ENCODE measurements around the gene PCDH9. TPM values are rescaled to one million over a fixed set of nuclear protein-coding genes. Genes with fewer than 3 reads are reported as not detected.

The PCDH9 gene
- total RNA-seq, 2 donors from 2014 or later: 0.20 to 0.50 TPM

DNA sequence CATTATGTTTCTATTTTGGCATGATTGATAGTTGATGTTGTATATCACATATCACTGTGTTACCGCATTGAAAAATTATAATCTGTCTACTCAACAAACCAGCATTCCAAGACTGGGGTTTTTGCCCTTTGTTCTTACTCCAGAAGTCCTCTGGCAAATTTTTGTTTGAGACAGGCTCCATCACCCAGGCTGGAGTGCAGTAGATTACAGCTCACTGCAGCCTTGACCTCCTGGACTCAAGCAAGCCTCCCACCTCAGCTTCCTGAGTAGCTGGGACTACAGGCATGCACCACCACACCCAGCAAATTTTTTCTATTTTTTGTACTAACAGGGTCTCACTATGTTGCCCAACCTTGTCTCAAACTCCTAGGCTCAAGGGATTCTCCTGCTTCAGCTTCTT lies 741.0 kb downstream of the PCDH9 start:
- Mint-ChIP-seq H3K4me1 (ENCODE audit: low read depth in 2 of 2) (no peaks in the 10 kb centered on the region), H3K4me3 (no peak overlapping the region), H3K36me3 (peaks cover 4% of the 10 kb centered on the region), H3K9me3 (no peaks in the 10 kb centered on the region), H3K27ac (no peak overlapping the region), H3K27me3 (no peaks in the 10 kb centered on the region)
- DNase-seq (ENCODE audit: low spot score): no peak
- no peak for ATAC-seq

DNA sequence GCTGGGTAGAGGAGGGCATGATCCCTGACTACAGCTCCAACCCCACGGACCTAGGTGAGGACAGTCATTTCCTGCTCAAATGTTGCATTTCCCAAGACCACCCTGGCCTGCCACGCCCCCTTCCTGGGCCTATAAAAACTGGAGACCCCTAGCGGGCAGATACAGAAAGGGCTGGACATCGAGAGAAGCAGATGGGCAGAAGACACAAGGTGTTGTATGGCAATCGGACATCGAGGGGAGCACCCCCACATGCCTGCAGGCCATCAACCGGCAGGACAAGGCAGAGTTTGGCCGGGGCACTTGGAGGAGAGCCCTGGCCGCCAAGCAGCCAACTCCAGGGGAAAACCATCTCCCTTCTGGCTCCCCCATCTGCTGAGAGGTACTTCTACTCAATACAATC lies 746.4 kb downstream of the PCDH9 start:
- Mint-ChIP-seq H3K9me3 (peaks cover 6% of the 10 kb centered on the region), H3K4me3 (no peak overlapping the region), H3K36me3 (peaks cover 4% of the 10 kb centered on the region), H3K27ac (no peak overlapping the region), H3K4me1 (ENCODE audit: low read depth in 2 of 2) (no peaks in the 10 kb centered on the region), H3K27me3 (no peaks in the 10 kb centered on the region)
- DNase-seq (ENCODE audit: low spot score) (no peak), ATAC-seq (no peak)

DNA sequence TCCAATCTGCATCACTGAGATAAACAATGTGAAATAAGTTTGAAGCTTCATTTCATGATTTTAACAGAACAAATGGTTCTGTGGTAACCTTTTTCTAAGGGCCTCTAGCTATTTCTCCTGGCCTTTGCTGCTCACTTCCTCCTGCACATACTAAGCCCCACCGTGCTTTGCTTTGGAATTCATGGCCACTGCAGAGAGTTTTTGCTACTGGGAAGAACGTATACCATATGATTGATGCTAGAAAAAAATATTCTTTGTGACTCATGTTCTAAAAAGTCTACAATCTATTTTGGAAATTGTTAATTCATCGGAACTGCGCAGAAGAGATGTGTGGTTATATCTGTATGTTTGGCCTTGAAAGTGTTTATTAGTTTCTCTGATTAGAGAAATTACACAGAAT lies 747.3 kb downstream of the PCDH9 start:
- Mint-ChIP-seq H3K27ac (no peak overlapping the region), H3K27me3 (no peaks in the 10 kb centered on the region), H3K36me3 (peaks cover 2% of the 10 kb centered on the region), H3K4me3 (no peak overlapping the region), H3K9me3 (peaks cover 6% of the 10 kb centered on the region), H3K4me1 (ENCODE audit: low read depth in 2 of 2) (no peaks in the 10 kb centered on the region)
- ATAC-seq: no peak
- DNase-seq (ENCODE audit: low spot score): no peak

DNA sequence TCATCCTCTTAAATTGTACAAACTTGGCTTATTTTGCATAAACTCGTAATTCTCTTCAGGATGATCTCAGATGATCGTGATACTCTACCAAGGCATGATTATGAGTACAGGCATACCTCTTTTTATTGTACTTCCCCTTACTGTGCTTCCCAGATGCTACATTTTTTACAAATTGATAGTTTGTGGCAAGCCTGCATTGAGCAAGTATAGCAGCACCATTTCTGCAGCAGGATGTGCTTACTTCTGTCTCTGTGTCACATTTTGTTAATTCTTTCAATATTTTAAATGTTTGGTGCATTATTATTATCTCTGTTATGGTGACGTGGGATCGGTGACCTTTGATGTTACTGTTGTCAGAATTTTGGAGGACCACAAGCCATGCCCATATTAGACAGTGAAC lies 752.3 kb downstream of the PCDH9 start:
- no peak overlapping the region for H3K27ac Mint-ChIP-seq
- ATAC-seq: no peak
- no peak overlapping the region for H3K4me3 Mint-ChIP-seq
- no peaks in the 10 kb centered on the region for H3K27me3 Mint-ChIP-seq
- DNase-seq (ENCODE audit: low spot score): no peak
- H3K9me3 Mint-ChIP-seq: peaks cover 12% of the 10 kb centered on the region
- no peaks in the 10 kb centered on the region for H3K36me3 Mint-ChIP-seq
- H3K4me1 Mint-ChIP-seq (ENCODE audit: low read depth in 2 of 2): no peaks in the 10 kb centered on the region

DNA sequence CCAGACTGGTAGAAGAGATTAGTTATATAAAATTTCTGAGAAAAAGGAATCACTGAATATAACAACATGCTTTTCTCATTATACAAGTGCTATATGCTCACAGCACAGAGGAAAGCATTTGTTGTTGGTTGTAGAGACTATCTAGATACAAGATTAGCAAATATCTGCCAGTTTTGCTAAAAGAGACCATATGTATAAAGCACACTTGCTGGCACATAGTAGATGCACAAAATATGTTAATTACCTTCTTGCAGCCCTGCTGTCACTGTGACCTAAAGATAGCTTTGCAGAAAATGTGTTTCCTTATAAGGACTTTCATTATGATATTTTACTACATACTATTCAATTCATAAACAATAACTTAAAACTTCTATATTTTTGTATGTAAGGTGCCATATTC lies 755.1 kb downstream of the PCDH9 start:
- Mint-ChIP-seq H3K36me3 (no peaks in the 10 kb centered on the region), H3K9me3 (peaks cover 8% of the 10 kb centered on the region), H3K27me3 (no peaks in the 10 kb centered on the region), H3K4me3 (no peak overlapping the region), H3K4me1 (ENCODE audit: low read depth in 2 of 2) (no peaks in the 10 kb centered on the region), H3K27ac (no peak overlapping the region)
- ATAC-seq (no peak), DNase-seq (ENCODE audit: low spot score) (no peak)

DNA sequence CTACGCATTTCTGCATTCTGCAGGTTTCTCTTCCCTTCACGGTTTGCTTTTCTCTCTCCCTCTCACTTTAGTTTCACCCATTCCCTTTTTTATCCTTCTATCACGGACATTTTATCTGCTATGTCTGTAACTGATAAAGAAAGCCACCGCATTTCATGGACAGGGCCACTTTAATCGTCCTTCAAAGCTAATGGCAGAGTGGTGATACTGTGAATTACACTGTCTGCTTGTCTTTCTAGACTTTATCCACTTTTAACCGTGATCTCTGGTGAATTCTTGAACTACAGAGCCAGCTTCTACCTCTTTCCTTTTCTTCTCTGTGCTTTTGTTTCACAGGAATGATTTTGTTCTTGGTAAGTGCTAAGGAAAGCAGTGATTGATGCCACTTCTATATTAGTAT lies 760.4 kb downstream of the PCDH9 start:
- Mint-ChIP-seq H3K36me3 (no peaks in the 10 kb centered on the region), H3K4me1 (ENCODE audit: low read depth in 2 of 2) (no peaks in the 10 kb centered on the region), H3K27me3 (no peaks in the 10 kb centered on the region), H3K9me3 (peaks cover 14% of the 10 kb centered on the region), H3K4me3 (no peak overlapping the region), H3K27ac (no peak overlapping the region)
- DNase-seq (ENCODE audit: low spot score) (no peak), ATAC-seq (no peak)

DNA sequence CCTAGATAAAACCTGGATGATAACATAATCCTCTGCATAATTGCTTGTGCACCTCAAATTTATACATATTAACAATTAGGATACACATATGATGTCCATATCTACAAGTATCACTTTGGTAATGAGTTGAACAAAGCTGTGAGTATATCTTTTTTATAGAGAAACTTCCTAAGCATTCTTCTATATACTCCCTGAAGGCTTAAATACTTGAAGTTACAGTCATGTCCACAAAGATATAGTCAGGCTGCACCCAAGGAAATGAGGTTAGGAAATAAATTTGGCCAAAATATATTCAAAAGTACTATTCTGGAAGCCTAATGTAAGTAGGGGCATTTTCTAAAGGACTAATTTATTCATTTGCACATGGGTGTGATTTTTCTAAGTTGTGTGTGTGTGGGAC lies 761.5 kb downstream of the PCDH9 start:
- H3K9me3 Mint-ChIP-seq: peaks cover 14% of the 10 kb centered on the region
- ATAC-seq (no peak), DNase-seq (ENCODE audit: low spot score) (no peak)
- H3K36me3 Mint-ChIP-seq: no peaks in the 10 kb centered on the region
- no peak overlapping the region for H3K4me3 Mint-ChIP-seq
- no peak overlapping the region for H3K27ac Mint-ChIP-seq
- H3K27me3 Mint-ChIP-seq: no peaks in the 10 kb centered on the region
- no peaks in the 10 kb centered on the region for H3K4me1 Mint-ChIP-seq (ENCODE audit: low read depth in 2 of 2)

DNA sequence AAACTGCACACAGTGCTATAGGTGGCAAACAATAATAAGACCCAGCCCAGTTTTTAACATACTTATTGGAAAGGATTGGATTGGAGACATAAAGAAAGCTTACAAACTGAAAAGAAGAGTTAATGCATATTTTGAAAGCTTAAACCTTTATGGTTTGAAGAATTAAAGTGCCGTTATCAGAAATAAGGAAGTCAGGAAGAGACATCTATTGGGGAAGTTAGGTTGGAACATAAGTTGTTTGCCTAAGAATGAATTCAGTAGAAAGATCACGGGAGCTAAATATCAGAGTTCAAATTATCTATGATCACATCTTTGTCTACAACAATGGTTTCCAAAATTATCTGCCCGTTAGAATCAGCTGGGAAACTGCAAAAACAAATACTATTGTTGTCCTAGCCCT lies 767.9 kb downstream of the PCDH9 start:
- Mint-ChIP-seq H3K9me3 (peaks cover 11% of the 10 kb centered on the region), H3K4me3 (no peak overlapping the region), H3K27ac (no peak overlapping the region), H3K4me1 (ENCODE audit: low read depth in 2 of 2) (no peaks in the 10 kb centered on the region), H3K36me3 (no peaks in the 10 kb centered on the region), H3K27me3 (no peaks in the 10 kb centered on the region)
- DNase-seq (ENCODE audit: low spot score) (no peak), ATAC-seq (no peak)

DNA sequence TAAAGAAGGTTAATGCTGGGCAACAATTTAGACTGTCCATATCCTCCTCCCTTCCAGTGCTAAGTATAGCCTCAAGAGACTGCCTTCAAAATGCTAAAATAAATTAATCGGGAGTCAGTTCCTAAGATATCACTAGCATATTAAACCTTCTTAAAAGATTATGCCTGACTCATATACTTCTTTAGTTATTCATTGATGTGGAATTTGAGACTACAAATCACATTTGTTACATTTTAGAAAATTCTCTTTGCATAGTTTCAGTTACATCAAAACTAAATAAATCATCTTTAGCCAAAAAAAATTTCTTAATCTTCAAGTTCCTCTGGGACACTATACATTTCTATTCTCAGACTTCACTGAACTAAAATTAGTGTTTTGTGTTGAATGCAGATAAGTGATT lies 769.1 kb downstream of the PCDH9 start:
- Mint-ChIP-seq H3K36me3 (no peaks in the 10 kb centered on the region), H3K9me3 (peaks cover 7% of the 10 kb centered on the region), H3K27ac (no peak overlapping the region), H3K4me1 (ENCODE audit: low read depth in 2 of 2) (no peaks in the 10 kb centered on the region), H3K4me3 (no peak overlapping the region), H3K27me3 (no peaks in the 10 kb centered on the region)
- ATAC-seq (no peak), DNase-seq (ENCODE audit: low spot score) (no peak)

DNA sequence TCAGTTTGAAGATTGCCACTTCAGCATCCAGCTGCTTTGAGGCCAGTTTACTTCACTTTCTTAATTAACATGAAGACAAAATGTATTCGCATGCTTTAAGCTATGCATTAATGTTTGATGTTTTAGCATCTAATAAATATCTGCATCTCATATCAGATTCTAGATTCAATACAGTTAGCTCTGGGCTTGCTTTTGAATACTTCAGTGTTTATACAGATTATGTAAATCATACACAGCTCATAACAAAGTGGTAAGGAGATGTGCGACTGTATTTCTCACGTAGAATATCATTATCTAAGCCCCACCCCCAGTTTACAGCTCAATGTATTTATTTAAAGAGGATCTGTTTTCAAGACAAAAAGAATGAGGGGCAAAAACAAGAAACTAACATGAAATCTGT lies 770.5 kb downstream of the PCDH9 start:
- no peak for DNase-seq (ENCODE audit: low spot score)
- no peak for ATAC-seq
- Mint-ChIP-seq H3K36me3 (no peaks in the 10 kb centered on the region), H3K9me3 (peaks cover 5% of the 10 kb centered on the region), H3K27ac (no peak overlapping the region), H3K4me1 (ENCODE audit: low read depth in 2 of 2) (no peaks in the 10 kb centered on the region), H3K27me3 (no peaks in the 10 kb centered on the region), H3K4me3 (no peak overlapping the region)

DNA sequence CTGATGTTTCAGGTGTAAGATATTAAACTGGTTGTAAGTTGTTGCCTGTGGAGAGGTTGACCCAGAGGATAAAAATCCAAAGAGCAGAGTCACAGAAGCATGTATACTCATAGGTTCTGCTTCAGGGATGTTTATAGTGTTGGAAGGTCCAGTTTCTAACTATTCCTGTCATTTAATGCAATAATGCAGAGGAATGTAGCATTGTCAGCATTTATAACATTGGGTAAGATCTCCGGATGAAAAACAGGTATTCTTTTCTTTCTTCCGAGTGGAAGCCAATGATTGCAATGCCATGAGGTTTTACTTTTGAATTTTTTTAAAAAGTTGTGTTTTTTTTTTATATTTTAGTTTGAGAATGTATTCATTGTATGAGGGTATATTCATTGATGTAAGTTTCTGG lies 771.0 kb downstream of the PCDH9 start:
- Mint-ChIP-seq H3K36me3 (no peaks in the 10 kb centered on the region), H3K4me3 (no peak overlapping the region), H3K27ac (no peak overlapping the region), H3K9me3 (peaks cover 5% of the 10 kb centered on the region), H3K27me3 (no peaks in the 10 kb centered on the region), H3K4me1 (ENCODE audit: low read depth in 2 of 2) (no peaks in the 10 kb centered on the region)
- DNase-seq (ENCODE audit: low spot score) (no peak), ATAC-seq (no peak)

DNA sequence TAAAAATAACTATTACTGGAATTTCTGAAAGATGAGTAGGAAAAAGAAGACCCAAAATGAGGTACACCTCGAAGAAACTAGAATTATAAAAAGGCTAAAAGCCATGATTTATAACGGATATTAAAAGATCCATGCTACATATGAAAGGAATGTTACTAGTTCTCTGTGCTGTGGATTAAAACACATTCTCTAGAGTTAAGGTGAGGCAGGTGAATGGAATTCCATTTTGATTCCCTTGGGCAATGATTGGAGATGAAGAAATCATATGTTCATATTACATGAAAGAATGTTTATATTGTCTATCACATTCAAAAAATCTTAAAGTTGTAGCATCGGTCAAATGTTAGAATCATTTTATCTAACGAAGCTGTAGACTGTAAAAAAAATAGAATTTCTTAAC lies 783.7 kb downstream of the PCDH9 start:
- Mint-ChIP-seq H3K27me3 (no peaks in the 10 kb centered on the region), H3K36me3 (no peaks in the 10 kb centered on the region), H3K4me3 (no peak overlapping the region), H3K9me3 (peaks cover 3% of the 10 kb centered on the region), H3K27ac (no peak overlapping the region), H3K4me1 (ENCODE audit: low read depth in 2 of 2) (no peaks in the 10 kb centered on the region)
- DNase-seq (ENCODE audit: low spot score) (no peak), ATAC-seq (no peak)

DNA sequence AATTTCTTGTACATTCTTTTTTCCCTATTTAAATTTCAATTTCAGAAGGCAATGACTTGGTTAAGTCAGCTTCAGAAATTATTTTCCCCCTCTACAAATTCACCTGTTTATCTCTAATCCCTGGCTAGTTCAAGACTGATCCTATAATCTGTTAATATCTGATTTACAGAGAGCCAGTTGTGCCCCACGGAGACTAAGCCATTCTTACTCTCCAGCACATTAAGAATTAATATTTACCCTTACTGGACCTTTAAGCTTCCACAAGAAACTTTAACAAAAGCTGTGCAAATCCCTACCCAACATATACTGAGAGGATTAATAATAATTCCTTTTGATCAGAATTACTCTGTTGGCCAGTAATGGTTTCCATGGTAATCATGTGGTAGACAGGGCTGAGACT lies 786.2 kb downstream of the PCDH9 start:
- DNase-seq (ENCODE audit: low spot score) (no peak), ATAC-seq (no peak)
- Mint-ChIP-seq H3K4me1 (ENCODE audit: low read depth in 2 of 2) (no peaks in the 10 kb centered on the region), H3K36me3 (no peaks in the 10 kb centered on the region), H3K9me3 (no peaks in the 10 kb centered on the region), H3K27ac (no peak overlapping the region), H3K27me3 (no peaks in the 10 kb centered on the region), H3K4me3 (no peak overlapping the region)

DNA sequence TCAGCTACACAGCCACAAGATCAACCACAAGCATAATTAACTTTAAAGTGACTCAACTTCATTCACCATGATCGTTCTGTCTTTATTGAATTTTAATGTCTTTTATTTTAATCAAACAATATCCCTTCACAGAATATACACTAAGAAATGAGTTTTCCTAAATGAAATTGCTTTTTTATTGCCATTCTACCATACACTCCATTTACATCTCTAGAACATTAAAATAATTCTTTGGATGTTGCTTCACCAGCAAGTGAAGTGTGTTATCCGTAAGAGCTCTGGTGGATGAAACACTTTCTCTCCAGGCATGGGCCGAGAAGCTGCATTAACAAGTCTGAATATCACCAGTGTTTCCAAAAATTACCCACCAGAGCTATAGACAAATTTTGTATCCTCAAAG lies 789.2 kb downstream of the PCDH9 start:
- Mint-ChIP-seq H3K4me3 (no peak overlapping the region), H3K36me3 (no peaks in the 10 kb centered on the region), H3K9me3 (peaks cover 3% of the 10 kb centered on the region), H3K27me3 (no peaks in the 10 kb centered on the region), H3K4me1 (ENCODE audit: low read depth in 2 of 2) (no peaks in the 10 kb centered on the region), H3K27ac (no peak overlapping the region)
- ATAC-seq (no peak), DNase-seq (ENCODE audit: low spot score) (no peak)

DNA sequence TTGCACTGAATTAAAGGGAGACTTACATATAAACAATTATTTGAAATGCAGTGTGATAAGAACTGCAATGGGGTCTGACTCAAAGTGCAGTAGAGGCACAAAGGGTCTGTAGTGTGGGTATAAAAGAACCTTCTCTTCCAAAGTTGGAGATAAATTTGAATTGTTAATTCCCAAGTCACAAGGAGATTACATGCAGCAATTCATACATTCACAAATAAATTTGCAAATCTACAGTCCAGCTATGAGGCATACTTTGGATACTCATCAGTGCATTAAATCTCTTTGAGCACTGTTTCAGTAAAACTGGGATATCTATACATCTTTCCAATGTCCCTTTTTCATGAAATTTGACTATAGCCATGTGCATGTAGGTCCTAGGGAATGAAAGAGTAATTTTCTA lies 799.4 kb downstream of the PCDH9 start:
- ATAC-seq (no peak), DNase-seq (ENCODE audit: low spot score) (no peak)
- no peaks in the 10 kb centered on the region for H3K4me1 Mint-ChIP-seq (ENCODE audit: low read depth in 2 of 2)
- no peaks in the 10 kb centered on the region for H3K36me3 Mint-ChIP-seq
- H3K4me3 Mint-ChIP-seq: no peak overlapping the region
- H3K27me3 Mint-ChIP-seq: no peaks in the 10 kb centered on the region
- H3K27ac Mint-ChIP-seq: no peak overlapping the region
- H3K9me3 Mint-ChIP-seq: no peaks in the 10 kb centered on the region

DNA sequence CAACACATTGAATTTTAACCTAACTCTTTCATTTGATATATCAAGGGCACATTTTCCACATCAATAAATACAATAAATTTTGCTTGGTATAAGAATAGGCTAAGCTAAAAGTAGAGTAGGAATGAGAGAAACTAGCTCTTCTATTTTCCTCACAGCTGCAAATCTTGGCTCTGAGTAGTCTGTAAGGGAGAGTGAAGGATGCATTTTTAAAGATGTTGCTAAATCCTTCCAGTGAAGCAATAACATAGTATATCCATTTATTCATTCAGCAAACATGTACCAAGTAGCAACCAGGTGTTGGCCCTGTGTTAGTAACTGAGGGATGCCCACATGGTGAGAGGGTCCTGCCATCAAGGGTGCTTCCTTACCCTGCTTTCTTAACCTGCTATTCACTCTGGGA lies 799.9 kb downstream of the PCDH9 start:
- H3K36me3 Mint-ChIP-seq: no peaks in the 10 kb centered on the region
- ATAC-seq (no peak), DNase-seq (ENCODE audit: low spot score) (no peak)
- H3K9me3 Mint-ChIP-seq: no peaks in the 10 kb centered on the region
- no peak overlapping the region for H3K27ac Mint-ChIP-seq
- H3K27me3 Mint-ChIP-seq: no peaks in the 10 kb centered on the region
- no peak overlapping the region for H3K4me3 Mint-ChIP-seq
- H3K4me1 Mint-ChIP-seq (ENCODE audit: low read depth in 2 of 2): no peaks in the 10 kb centered on the region

Data from natural killer cell treated with Interleukin-12 subunit alpha and Interleukin-12 subunit beta and Interleukin-15 and Interleukin-18, amount 100 ng/mL, for 72 hours (primary cell).